HepG2 (cell line): Measurements from ENCODE around the gene SLC29A2. TPM values are rescaled to one million over a fixed set of nuclear protein-coding genes. Genes with fewer than 3 reads are reported as not detected.

ENCODE experiments used
- KLF13 ChIP-seq: sonication (generic); formaldehyde crosslinking; IDR thresholded peaks from 2 replicates; pipeline ENCODE4 v1.4.0; 2020; ENCODE audit warnings: mild to moderate bottlenecking, missing genetic modification reagents
- MXD4 ChIP-seq: IDR thresholded peaks from 2 replicates; pipeline ENCODE4 v1.6.1; 2016; ENCODE audit warnings: mild to moderate bottlenecking, missing biosample characterization, missing genetic modification reagents
- SYNCRIP ChIP-seq: fragments of 200-400 bp; formaldehyde crosslinking; IDR thresholded peaks from 2 replicates; pipeline ENCODE4 v1.6.1; 2018; ENCODE audit warnings: mild to moderate bottlenecking, low read depth, low read length; ENCODE audit not compliant: insufficient read depth
- ZNF350 ChIP-seq: sonication (generic); formaldehyde crosslinking; IDR thresholded peaks from 2 replicates; pipeline ENCODE4 v1.4.0; 2020; ENCODE audit warnings: mild to moderate bottlenecking, low read depth, missing genetic modification reagents, borderline replicate concordance
- ZNF549 ChIP-seq: sonication (generic); formaldehyde crosslinking; IDR thresholded peaks from 2 replicates; pipeline ENCODE4 v1.5.0; 2020; ENCODE audit warnings: missing genetic modification reagents
- ZNF569 ChIP-seq: sonication (generic); formaldehyde crosslinking; IDR thresholded peaks from 2 replicates; pipeline ENCODE4 v1.5.0; 2020; ENCODE audit warnings: mild to moderate bottlenecking, missing genetic modification reagents, moderate library complexity, borderline replicate concordance
- ZNF839 ChIP-seq: sonication (generic); formaldehyde crosslinking; IDR thresholded peaks from 2 replicates; pipeline ENCODE4 v1.4.0; 2020; ENCODE audit warnings: missing genetic modification reagents, mild to moderate bottlenecking, borderline replicate concordance
- polyA plus RNA-seq, 8 experiments: library from polyadenylated mRNA; depleted of rRNA in 3 of 8; stranded (reverse) in 7 of 8; unstranded in 1 of 8; fragments of >200 nt; fragmentation: Illumina TruSeq in 4 of 8; extraction: Trizol in 4 of 8; gene quantifications; 2 replicates each; pipeline versions ENCODE4 v1.2.1 to v1.2.3, GENCODE V29; 2011 to 2016; ENCODE audit warnings: low read depth in 4 of 8, missing spikeins in 1 of 8, mixed read lengths in 1 of 8; ENCODE audit not compliant: insufficient read depth in 1 of 8
- total RNA-seq, 5 experiments: library from RNA; depleted of rRNA; stranded (reverse); fragments of >200 nt; fragmentation: Illumina TruSeq; extraction: Trizol; gene quantifications; 2 replicates each; pipeline ENCODE4 v1.2.3, GENCODE V29; 2016; ENCODE audit warnings: low read depth in 1 of 5
- TF ChIP-seq, protein P1 (sequence below): sonication (generic); formaldehyde crosslinking; IDR thresholded peaks from 2 replicates; pipeline ENCODE4 v1.8.0; 2022; ENCODE audit warnings: missing genetic modification reagents, mild to moderate bottlenecking, borderline replicate concordance
- TF ChIP-seq, protein P2 (sequence below), 2 experiments: sonication (generic) in 1 of 2; formaldehyde crosslinking in 1 of 2; IDR thresholded peaks; 2 replicates each; pipeline versions ENCODE4 v1.6.1 to v1.9.0; 2014 to 2022; ENCODE audit warnings: antibody characterized with exemption in 1 of 2, borderline replicate concordance in 1 of 2, inconsistent platforms in 1 of 2, low read depth in 1 of 2, missing genetic modification reagents in 1 of 2
- TF ChIP-seq, protein P3 (sequence below): IDR thresholded peaks from 2 replicates; pipeline ENCODE4 v1.6.1; 2016
- TF ChIP-seq, protein P4 (sequence below): sonication (generic); formaldehyde crosslinking; IDR thresholded peaks from 2 replicates; pipeline ENCODE4 v1.4.0; 2020; ENCODE audit warnings: missing genetic modification reagents
- TF ChIP-seq, protein P5 (sequence below): sonication (generic); formaldehyde crosslinking; IDR thresholded peaks from 2 replicates; pipeline ENCODE4 v1.8.1; 2022; ENCODE audit warnings: mild to moderate bottlenecking, missing genetic modification reagents
- TF ChIP-seq, protein P6 (sequence below): sonication (generic); formaldehyde crosslinking; conservative IDR thresholded peaks from 2 replicates; pipeline ENCODE4 v1.8.1; 2023; ENCODE audit warnings: missing genetic modification reagents

SLC29A2 gene
- total and polyA plus RNA-seq, 2 of the 13 experiments (the other 11 are each of a cell fraction or from before 2014, with no cell fraction given): 0.63 to 0.66 TPM

DNA sequence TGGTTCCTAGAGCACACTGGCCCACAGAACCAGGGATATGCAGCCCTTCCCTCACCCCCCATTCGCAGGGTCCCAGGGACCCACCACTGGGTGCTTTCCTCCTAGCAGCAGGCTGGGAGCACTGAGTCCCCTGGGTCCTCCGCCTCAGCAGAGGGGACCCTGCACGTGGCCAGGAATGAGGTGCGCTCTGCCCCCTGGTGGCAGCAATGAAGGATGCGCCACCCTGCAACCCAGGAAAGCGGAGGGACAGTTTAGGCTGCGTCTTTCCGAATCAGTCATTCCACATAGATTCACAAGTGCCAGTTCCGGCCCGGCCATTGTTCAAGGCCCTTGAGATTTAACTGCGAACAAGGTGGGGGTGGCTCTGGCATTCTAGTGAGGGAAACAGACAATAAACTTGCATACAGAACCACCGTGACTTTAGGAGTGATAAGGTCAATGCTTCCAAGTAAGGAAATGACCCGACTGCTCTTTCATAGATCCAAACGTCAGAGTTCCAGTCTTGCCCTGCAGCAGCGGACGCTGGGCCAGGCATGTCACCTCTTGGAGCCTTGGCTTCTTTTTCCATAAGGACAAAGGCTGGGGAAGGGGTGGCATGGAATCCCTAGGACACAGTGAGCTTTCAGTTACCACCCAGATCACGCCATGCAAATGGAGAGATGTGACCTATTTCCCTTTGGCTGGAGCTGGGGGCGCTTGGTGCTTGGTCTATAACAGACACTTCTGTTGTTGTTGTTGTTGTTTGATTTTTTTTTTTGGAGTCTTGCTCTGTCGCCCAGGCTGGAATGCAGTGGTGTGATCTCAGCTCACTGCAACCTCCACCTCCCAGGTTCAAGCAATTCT is 43.0 kb downstream of the SLC29A2 start (continued):
- TF ChIP-seq, protein P1, sequence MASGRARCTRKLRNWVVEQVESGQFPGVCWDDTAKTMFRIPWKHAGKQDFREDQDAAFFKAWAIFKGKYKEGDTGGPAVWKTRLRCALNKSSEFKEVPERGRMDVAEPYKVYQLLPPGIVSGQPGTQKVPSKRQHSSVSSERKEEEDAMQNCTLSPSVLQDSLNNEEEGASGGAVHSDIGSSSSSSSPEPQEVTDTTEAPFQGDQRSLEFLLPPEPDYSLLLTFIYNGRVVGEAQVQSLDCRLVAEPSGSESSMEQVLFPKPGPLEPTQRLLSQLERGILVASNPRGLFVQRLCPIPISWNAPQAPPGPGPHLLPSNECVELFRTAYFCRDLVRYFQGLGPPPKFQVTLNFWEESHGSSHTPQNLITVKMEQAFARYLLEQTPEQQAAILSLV: 0 out of 2 replicates have a peak, but pooled peaks have one; percentile 69
- TF ChIP-seq SYNCRIP (no peak), ZNF549 (CRISPR knock-in tag) (no peak), KLF13 (CRISPR knock-in tag) (no peak), ZNF350 (peak; percentile 81), MXD4 (peak; percentile 92), ZNF569 (CRISPR knock-in tag) (no peak), ZNF839 (no peak)
- TF ChIP-seq, protein P2, sequence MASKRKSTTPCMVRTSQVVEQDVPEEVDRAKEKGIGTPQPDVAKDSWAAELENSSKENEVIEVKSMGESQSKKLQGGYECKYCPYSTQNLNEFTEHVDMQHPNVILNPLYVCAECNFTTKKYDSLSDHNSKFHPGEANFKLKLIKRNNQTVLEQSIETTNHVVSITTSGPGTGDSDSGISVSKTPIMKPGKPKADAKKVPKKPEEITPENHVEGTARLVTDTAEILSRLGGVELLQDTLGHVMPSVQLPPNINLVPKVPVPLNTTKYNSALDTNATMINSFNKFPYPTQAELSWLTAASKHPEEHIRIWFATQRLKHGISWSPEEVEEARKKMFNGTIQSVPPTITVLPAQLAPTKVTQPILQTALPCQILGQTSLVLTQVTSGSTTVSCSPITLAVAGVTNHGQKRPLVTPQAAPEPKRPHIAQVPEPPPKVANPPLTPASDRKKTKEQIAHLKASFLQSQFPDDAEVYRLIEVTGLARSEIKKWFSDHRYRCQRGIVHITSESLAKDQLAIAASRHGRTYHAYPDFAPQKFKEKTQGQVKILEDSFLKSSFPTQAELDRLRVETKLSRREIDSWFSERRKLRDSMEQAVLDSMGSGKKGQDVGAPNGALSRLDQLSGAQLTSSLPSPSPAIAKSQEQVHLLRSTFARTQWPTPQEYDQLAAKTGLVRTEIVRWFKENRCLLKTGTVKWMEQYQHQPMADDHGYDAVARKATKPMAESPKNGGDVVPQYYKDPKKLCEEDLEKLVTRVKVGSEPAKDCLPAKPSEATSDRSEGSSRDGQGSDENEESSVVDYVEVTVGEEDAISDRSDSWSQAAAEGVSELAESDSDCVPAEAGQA (IDR thresholded peaks at IDR 0.05; ENCODE audit: low read depth): 0 out of 2 replicates have a peak, but pooled peaks have one; percentile 40
- TF ChIP-seq, protein P2 (CRISPR knock-in tag; IDR thresholded peaks at IDR 0.05; ENCODE audit: borderline replicate concordance): no peak
- TF ChIP-seq, protein P3, sequence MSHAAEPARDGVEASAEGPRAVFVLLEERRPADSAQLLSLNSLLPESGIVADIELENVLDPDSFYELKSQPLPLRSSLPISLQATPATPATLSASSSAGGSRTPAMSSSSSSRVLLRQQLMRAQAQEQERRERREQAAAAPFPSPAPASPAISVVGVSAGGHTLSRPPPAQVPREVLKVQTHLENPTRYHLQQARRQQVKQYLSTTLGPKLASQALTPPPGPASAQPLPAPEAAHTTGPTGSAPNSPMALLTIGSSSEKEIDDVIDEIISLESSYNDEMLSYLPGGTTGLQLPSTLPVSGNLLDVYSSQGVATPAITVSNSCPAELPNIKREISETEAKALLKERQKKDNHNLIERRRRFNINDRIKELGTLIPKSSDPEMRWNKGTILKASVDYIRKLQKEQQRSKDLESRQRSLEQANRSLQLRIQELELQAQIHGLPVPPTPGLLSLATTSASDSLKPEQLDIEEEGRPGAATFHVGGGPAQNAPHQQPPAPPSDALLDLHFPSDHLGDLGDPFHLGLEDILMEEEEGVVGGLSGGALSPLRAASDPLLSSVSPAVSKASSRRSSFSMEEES (CRISPR knock-in tag): peak; percentile 68
- TF ChIP-seq, protein P4, sequence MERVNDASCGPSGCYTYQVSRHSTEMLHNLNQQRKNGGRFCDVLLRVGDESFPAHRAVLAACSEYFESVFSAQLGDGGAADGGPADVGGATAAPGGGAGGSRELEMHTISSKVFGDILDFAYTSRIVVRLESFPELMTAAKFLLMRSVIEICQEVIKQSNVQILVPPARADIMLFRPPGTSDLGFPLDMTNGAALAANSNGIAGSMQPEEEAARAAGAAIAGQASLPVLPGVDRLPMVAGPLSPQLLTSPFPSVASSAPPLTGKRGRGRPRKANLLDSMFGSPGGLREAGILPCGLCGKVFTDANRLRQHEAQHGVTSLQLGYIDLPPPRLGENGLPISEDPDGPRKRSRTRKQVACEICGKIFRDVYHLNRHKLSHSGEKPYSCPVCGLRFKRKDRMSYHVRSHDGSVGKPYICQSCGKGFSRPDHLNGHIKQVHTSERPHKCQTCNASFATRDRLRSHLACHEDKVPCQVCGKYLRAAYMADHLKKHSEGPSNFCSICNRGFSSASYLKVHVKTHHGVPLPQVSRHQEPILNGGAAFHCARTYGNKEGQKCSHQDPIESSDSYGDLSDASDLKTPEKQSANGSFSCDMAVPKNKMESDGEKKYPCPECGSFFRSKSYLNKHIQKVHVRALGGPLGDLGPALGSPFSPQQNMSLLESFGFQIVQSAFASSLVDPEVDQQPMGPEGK: peak; percentile 63
- TF ChIP-seq, protein P5, sequence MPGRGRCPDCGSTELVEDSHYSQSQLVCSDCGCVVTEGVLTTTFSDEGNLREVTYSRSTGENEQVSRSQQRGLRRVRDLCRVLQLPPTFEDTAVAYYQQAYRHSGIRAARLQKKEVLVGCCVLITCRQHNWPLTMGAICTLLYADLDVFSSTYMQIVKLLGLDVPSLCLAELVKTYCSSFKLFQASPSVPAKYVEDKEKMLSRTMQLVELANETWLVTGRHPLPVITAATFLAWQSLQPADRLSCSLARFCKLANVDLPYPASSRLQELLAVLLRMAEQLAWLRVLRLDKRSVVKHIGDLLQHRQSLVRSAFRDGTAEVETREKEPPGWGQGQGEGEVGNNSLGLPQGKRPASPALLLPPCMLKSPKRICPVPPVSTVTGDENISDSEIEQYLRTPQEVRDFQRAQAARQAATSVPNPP: no peak
- TF ChIP-seq, protein P6, sequence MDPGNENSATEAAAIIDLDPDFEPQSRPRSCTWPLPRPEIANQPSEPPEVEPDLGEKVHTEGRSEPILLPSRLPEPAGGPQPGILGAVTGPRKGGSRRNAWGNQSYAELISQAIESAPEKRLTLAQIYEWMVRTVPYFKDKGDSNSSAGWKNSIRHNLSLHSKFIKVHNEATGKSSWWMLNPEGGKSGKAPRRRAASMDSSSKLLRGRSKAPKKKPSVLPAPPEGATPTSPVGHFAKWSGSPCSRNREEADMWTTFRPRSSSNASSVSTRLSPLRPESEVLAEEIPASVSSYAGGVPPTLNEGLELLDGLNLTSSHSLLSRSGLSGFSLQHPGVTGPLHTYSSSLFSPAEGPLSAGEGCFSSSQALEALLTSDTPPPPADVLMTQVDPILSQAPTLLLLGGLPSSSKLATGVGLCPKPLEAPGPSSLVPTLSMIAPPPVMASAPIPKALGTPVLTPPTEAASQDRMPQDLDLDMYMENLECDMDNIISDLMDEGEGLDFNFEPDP: no peak
